Daoy (cell line): ENCODE measurements around the gene ZNF74. TPM values are rescaled to one million over a fixed set of nuclear protein-coding genes. Genes with fewer than 3 reads are reported as not detected.
A peak's percentile ranks its signal among the peaks of the same experiment; 100 is the strongest.

Source experiments
- DNase-seq: peaks from one replicate; pipeline ENCODE4 v3.0.0-alpha.2; 2015; ENCODE audit warnings: low read depth
- total RNA-seq: library from RNA; depleted of rRNA; stranded (reverse); fragments of >200 nt; shearing (Covaris generic); gene quantifications from 2 replicates; pipeline ENCODE4 v1.2.3, GENCODE V29; 2014

The ZNF74 gene
- total RNA-seq, 1 experiment from 2014 or later, result 6.3 TPM

- DNase-seq, result no peak
Observed at GRCh38 chr22:20432244-20432686, 38.3 kb downstream of the ZNF74 start.

DNA sequence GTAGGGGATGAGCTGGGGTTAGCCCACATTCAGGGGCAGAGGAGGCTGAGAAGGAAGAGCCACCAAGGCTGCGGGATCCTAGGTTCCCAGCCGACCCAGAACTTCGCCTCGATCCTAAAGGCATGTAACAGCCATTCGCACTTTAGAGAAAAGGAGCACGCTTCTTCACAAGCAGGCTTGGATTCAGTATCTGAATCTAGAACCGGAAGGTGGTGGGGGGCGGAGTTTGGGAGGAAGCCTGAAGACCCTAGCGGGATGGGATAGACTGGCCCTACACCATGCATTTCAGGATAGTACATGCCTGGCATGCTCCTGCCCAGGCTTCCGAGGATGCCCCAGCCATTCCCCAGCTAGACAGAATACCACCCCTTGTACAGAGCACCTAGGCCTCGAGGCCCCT lies 39.2 kb downstream of the ZNF74 start:
- no peak for DNase-seq

DNA sequence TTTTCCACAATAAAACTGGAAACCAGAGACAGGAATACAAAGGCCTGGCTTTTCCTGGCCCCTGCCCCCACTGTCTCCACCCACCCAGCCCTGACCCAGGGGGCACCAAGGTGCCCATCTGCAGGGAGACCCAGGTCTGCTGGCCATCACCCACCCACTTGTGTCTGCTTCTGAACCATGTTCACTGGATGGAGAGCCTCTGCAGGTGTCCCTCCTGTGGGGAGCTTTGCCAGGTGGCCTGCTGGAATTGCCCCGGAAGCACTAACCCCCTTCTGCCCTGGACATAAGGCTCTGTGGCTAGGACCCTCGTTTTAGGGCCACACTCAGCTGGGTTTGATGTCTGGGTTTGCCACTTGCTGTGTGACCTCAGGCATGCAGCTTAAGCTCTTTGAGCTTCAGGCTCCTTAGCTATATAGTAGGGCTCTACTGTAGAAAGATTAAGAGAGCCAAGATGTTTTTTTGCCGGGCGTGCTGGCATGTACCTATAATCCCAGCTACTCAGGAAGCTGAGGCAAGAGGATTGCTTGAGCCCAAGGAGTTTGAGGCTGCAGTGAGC lies 39.8 kb downstream of the ZNF74 start:
- DNase-seq, result no peak

GRCh38 chr22:20434264-20434751 lies 40.4 kb downstream of the ZNF74 start:
- no peak for DNase-seq

- DNase-seq, result no peak
Observed at GRCh38 chr22:20434773-20435172, 40.8 kb downstream of the ZNF74 start.

GRCh38 chr22:20435436-20436306 lies 41.7 kb downstream of the ZNF74 start:
- no peak for DNase-seq

- peak; percentile 49 for DNase-seq
Observed at GRCh38 chr22:20436307-20436767, 42.4 kb downstream of the ZNF74 start.

- DNase-seq, result peak; percentile 35
Observed at GRCh38 chr22:20436768-20437612, 43.0 kb downstream of the ZNF74 start.

- peak; percentile 63 for DNase-seq
Observed at GRCh38 chr22:20437613-20438426, 43.9 kb downstream of the ZNF74 start, which contains the start of gene SCARF2. TSS of gene SCARF2 (minus strand) at chr22:20437825. CDS start at chr22:20437754, 71 bp downstream.

DNA sequence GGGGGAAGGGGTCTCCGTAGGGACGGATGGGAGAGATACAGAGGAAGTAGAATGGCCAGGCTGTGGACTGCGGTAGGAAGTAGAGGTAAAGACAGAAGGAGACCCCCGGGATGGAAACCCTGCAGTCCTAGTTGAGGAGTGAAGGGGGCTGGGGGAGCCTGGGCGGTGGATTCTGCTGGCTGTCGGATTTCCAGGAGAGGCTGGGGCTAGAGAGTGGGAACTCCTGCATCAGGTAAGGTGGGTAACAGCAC lies 44.4 kb downstream of the ZNF74 start:
- DNase-seq, result no peak

GRCh38 chr22:20438678-20439492 lies 44.9 kb downstream of the ZNF74 start:
- DNase-seq, result no peak

GRCh38 chr22:20439556-20439927 lies 45.6 kb downstream of the ZNF74 start:
- DNase-seq, result no peak

GRCh38 chr22:20439928-20440575 lies 46.1 kb downstream of the ZNF74 start:
- DNase-seq, result no peak

- no peak for DNase-seq
Observed at GRCh38 chr22:20440637-20441591, 47.0 kb downstream of the ZNF74 start.

GRCh38 chr22:20441631-20442484 lies 47.9 kb downstream of the ZNF74 start:
- no peak for DNase-seq

DNA sequence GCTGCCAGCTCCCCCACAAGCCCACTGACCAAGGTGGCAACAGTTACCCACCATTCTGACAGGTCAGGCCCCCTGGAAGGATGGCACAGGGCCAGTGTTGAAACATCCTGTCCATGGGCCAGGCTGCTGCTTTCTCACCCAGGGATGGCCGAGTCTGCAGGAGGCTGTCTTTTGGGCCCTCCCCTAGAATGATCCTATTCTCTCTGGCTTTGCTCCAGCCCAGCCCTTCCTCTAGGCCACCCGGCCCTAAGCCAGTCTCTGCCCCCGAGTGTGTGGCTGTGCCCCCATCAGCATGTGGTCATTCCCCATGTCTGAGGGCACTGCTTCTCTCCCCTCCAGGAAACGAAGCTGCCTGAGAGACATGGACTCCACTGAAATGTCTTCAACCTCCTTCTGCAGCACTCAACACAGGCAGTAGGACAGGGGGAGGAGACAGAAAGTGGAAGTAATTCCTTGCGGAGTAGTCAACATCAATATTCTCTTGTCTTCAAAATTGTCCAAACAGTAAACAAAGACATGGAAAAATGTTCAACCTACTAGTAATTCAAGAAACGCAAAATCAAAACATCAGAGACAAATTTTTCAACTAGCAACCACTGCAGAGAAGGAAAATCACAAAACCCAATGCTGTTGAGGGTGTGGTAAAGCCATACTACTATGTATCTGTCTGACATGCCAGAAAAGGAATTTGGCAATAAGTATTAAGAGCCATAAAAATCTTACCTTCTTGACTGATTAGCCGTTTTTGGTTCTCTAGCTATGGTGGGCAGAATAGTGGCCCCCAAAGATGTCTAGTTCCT lies 48.7 kb downstream of the ZNF74 start:
- DNase-seq, result no peak

DNA sequence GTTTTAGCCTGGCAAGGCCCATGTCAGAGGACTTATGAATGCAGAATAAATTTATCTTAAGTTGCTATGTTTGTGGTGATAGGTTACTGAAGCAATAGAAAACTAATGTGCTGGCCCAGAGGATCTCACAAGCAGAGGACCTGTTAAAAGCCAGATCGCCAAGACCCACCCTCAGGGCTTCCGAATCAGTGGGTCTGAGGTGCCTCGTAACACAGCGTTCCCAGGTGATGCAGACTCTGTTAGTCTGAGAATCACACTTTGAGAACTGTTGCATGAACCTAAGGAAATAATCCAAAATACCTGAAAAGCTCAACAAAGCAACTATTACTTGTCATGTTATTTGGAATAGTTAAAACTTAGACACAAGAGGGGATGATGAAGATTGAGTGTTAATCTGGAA lies 50.4 kb downstream of the ZNF74 start:
- DNase-seq, result no peak
